ENCODE data around the gene OR5AP2. TPM values are rescaled to one million over a fixed set of nuclear protein-coding genes. Genes with fewer than 3 reads are reported as not detected.

The OR5AP2 gene
- total and polyA plus RNA-seq, 9 of the 15 experiments (the other 6 are each of a cell fraction or from before 2014, with no cell fraction given), result not detected

DNA sequence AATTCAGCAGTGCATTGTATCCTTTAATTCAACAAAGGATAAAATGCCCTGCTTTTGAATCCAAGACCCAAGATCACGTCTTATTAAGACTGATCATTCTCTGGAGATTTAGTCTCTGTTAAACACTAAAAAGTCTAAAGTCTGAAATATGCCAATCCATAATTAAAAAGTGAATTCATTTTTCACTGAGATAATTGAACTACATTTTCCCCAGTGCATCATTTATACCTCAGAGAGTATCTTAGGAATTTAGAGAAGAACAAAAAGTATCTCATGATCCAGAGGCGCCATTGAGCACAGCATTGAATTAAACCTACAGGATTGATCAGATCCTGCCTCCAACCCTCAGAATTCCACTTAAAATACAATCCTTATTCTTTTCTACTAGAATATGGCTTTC is 5.4 kb downstream of the OR5AP2 start (continued):
- TF ChIP-seq, protein P1, sequence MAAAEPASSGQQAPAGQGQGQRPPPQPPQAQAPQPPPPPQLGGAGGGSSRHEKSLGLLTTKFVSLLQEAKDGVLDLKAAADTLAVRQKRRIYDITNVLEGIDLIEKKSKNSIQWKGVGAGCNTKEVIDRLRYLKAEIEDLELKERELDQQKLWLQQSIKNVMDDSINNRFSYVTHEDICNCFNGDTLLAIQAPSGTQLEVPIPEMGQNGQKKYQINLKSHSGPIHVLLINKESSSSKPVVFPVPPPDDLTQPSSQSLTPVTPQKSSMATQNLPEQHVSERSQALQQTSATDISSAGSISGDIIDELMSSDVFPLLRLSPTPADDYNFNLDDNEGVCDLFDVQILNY (CRISPR knock-in tag; IDR thresholded peaks at IDR 0.05), result no peak
- TF ChIP-seq BRF2 (IDR thresholded peaks at IDR 0.05; ENCODE audit: borderline replicate concordance, insufficient read depth, insufficient read length) (no peak), ZBTB34 (CRISPR knock-in tag; IDR thresholded peaks at IDR 0.05) (no peak), HCFC1 (IDR thresholded peaks at IDR 0.05; ENCODE audit: low read depth, low read length) (no peak), TEAD4 (IDR thresholded peaks at IDR 0.05; ENCODE audit: low read length) (no peak), TEAD4 (CRISPR knock-in tag; IDR thresholded peaks at IDR 0.05; ENCODE audit: borderline replicate concordance) (no peak), ZFP36 (IDR thresholded peaks at IDR 0.05; ENCODE audit: low read depth, low read length, partially characterized antibody) (no peak), CLOCK (CRISPR knock-in tag; IDR thresholded peaks at IDR 0.05; ENCODE audit: borderline replicate concordance) (no peak), ZNF124 (CRISPR knock-in tag; IDR thresholded peaks at IDR 0.05) (no peak)
- TF ChIP-seq, protein P2, sequence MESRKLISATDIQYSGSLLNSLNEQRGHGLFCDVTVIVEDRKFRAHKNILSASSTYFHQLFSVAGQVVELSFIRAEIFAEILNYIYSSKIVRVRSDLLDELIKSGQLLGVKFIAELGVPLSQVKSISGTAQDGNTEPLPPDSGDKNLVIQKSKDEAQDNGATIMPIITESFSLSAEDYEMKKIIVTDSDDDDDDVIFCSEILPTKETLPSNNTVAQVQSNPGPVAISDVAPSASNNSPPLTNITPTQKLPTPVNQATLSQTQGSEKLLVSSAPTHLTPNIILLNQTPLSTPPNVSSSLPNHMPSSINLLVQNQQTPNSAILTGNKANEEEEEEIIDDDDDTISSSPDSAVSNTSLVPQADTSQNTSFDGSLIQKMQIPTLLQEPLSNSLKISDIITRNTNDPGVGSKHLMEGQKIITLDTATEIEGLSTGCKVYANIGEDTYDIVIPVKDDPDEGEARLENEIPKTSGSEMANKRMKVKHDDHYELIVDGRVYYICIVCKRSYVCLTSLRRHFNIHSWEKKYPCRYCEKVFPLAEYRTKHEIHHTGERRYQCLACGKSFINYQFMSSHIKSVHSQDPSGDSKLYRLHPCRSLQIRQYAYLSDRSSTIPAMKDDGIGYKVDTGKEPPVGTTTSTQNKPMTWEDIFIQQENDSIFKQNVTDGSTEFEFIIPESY (CRISPR knock-in tag; IDR thresholded peaks at IDR 0.05), result no peak

Data from K562 (cell line).